Pancreas (tissue), 10 donors: ENCODE measurements around the gene NMRAL1. TPM values are rescaled to one million over a fixed set of nuclear protein-coding genes. Genes with fewer than 3 reads are reported as not detected.

Source experiments
- ATAC-seq, 4 donors: fragments of 200-7000 bp; cut with Tn5 transposase; one replicate each; pipeline versions ENCODE4 v1.8.0 to v1.9.1; 2020; ENCODE audit warnings: mild to moderate bottlenecking in 4 of 4, moderate library complexity in 4 of 4
- DNase-seq, 6 donors: peaks; one replicate each; pipeline ENCODE4 v3.0.0-alpha.2; 2020
- FAIRE-seq: peaks from 2 replicates; lab custom pipeline; 2012; peaks lifted over from hg19 to GRCh38; lab: Jason Lieb, UNC
- H3K27ac ChIP-seq, 4 donors: fragments of 200-600 bp; sonication (generic); 1 replicate in 3 of 4; 2 replicates in 1 of 4; pipeline versions ENCODE4 v1.5.0 to v1.8.0; 2020
- H3K27me3 ChIP-seq, 4 donors: fragments of 200-600 bp; one replicate each; pipeline ENCODE4 v1.8.0; 2021
- H3K36me3 ChIP-seq, 3 donors: fragments of 200-600 bp; sonication (generic) in 1 of 3; one replicate each; pipeline versions ENCODE4 v1.5.0 to v1.8.0; 2020 to 2021
- H3K4me1 ChIP-seq, 3 donors: fragments of 200-600 bp; one replicate each; pipeline ENCODE4 v1.8.0; 2021
- H3K4me3 ChIP-seq, 4 donors: fragments of 200-600 bp; sonication (generic) in 2 of 4; one replicate each; pipeline versions ENCODE4 v1.5.0 to v1.8.0; 2020 to 2021
- H3K9me3 ChIP-seq, 4 donors: fragments of 200-600 bp; one replicate each; pipeline ENCODE4 v1.8.0; 2021
- CTCF ChIP-seq, 4 donors: fragments of 200-600 bp; sonication (generic) in 3 of 4; IDR thresholded peaks; one replicate each; pipeline versions ENCODE4 v1.5.0 to v1.8.0; 2021; ENCODE audit warnings: antibody characterized with exemption in 4 of 4
- whole genome bisulfite sequencing, 2 donors: extraction: QIAGEN DNeasy Blood & Tissue Kit; methylation state at CpG; one replicate each; pipeline ENCODE4 v1.1.7; 2013; 5-methylcytosine and 5-hydroxymethylcytosine counted together
- intact Hi-C, 3 donors: fragments of 100-400 bp; cut with DNase I; formaldehyde crosslinking; loops; one replicate each; pipeline versions ENCODE4 v1.11.1 to v1.14.2; 2022
- polyA plus RNA-seq, 2 donors: library from polyadenylated mRNA; stranded (reverse); fragments of 200-250 nt; gene quantifications; one replicate each; pipeline ENCODE4 v1.2.3, GENCODE V29; 2013
- total RNA-seq, 6 donors: library from RNA; stranded (reverse); fragmentation: NEBNext Ultra II Directional in 4 of 6; extraction: Animal tissue kit (Norgen Biotek cat#: 25700) in 4 of 6; gene quantifications; one replicate each; pipeline versions ENCODE4 v1.2.1 to v1.2.4, GENCODE V29; 2021 to 2023
- donor health status: healthy with polysubstance abuse.
- donor health status: DM: no; HTN: no; CAD: no; lungs with moderate emphysema.
- donor health status: DM: no; HTN: no; CAD: no.
- donor health status: control.
- donor health status: control.
- donor health status: Bipolar disorder and iron deficiency.
- donor health status: DM: yes; HTN: yes; CAD: no.
- donor health status: DM: no; HTN: no; CAD: no.
- donor health status: DM: no; HTN: no; CAD: no.
- donor health status: DM: yes; HTN: yes; CAD: no.

The NMRAL1 gene
- total and polyA plus RNA-seq, 8 donors = 21.9 to 84.7 (median 25.1) TPM

- whole genome bisulfite sequencing, 2 donors = 24 to 40% methylated on average over 3 of the region's 3 CpGs
- no peaks in the 10 kb centered on the region for H3K9me3 ChIP-seq
- intact Hi-C loops = no loop called here
- no peak overlapping the region for H3K4me3 ChIP-seq
- TF ChIP-seq CTCF (IDR thresholded peaks at IDR 0.05) = no peak
- H3K36me3 ChIP-seq = no peaks in the 10 kb centered on the region
- ATAC-seq (peak; percentile 69 to 85 (median 72)), DNase-seq (no peak), FAIRE-seq (no peak)
- H3K4me1 ChIP-seq = peaks cover 20 to 36% (median 24%) of the 10 kb centered on the region in 3 donors
- peak overlapping the region; percentile 36 to 89 (median 69) for H3K27ac ChIP-seq
- no peaks in the 10 kb centered on the region for H3K27me3 ChIP-seq
These were observed 25.8 kb upstream of the NMRAL1 start for GRCh38 chr16:4500272-4500671.

DNA sequence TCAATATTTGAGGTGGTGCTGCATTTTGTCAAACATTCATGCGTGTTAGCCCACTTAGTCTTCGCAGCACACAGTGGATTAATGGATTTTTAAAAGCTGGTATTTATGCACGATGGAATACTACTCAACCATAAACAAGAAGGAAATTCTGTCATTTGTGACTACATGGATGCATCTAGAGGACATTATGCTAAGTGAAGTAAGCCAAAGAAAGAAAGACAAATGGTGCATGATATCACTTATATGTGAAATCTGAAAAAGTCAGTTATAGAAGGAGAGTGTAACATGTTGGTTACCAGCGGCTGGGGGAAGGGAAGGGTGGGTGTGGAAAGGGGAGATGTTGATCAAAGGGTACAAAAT is 24.8 kb upstream of the NMRAL1 start:
- ATAC-seq (no peak), DNase-seq (no peak), FAIRE-seq (no peak)
- no peaks in the 10 kb centered on the region for H3K36me3 ChIP-seq
- H3K27me3 ChIP-seq = no peaks in the 10 kb centered on the region
- intact Hi-C loops = no loop called here
- H3K27ac ChIP-seq = no peak overlapping the region
- no peak overlapping the region for H3K4me3 ChIP-seq
- H3K9me3 ChIP-seq = no peaks in the 10 kb centered on the region
- H3K4me1 ChIP-seq = peaks cover 20 to 36% (median 24%) of the 10 kb centered on the region in 3 donors
- WGBS, 2 donors = 87 to 91% methylated on average over 4 of the region's 4 CpGs
- no peak for TF ChIP-seq CTCF (IDR thresholded peaks at IDR 0.05)

DNA sequence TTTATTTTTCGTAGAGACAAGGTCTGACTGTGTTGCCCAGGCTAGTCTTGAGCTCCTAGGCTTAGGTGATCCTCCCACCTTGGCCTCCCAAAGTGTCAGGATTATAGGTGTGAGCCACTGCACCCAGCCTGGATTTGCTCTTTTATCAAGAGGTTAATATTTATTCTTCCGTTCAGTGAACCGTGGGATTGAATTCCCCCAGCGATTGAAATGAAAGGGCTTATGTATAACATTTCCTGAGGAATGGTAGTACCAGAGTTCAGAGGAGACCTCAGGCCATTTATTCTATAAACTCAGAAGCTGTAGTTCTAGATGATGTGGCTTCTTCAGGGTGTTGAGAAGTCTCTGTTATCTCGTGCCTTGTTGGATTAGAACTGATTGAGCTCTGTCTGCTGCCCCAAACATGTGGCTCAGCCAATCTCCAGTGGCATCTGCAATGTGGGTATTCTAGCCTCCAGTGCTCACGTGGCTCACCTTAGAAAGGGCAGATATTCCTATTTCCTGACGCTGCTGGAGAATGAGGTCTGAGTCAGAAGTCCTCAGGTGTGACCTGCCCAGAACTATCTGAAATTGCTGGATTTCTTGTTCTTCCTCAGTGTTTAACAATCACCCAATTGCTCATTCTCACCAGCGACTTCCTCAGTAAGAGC is 24.2 kb upstream of the NMRAL1 start:
- H3K27me3 ChIP-seq = no peaks in the 10 kb centered on the region
- intact Hi-C loops = no loop called here
- peak overlapping the region in 3 of 4 donors; percentile 1 to 47 (median 22) for H3K27ac ChIP-seq
- H3K9me3 ChIP-seq = no peaks in the 10 kb centered on the region
- 42 to 45% methylated on average over 8 of the region's 8 CpGs for WGBS, 2 donors
- TF ChIP-seq CTCF (IDR thresholded peaks at IDR 0.05) = no peak
- H3K4me1 ChIP-seq = peaks cover 20 to 36% (median 24%) of the 10 kb centered on the region in 3 donors
- no peak for ATAC-seq
- no peak for DNase-seq
- FAIRE-seq = no peak
- H3K4me3 ChIP-seq = no peak overlapping the region
- H3K36me3 ChIP-seq = no peaks in the 10 kb centered on the region

GRCh38 chr16:4496305-4496704 is 21.9 kb upstream of the NMRAL1 start:
- FAIRE-seq (no peak), ATAC-seq (no peak), DNase-seq (no peak)
- H3K9me3 ChIP-seq = no peaks in the 10 kb centered on the region
- intact Hi-C loops = no loop called here
- H3K27me3 ChIP-seq = no peaks in the 10 kb centered on the region
- 86 to 89% methylated on average over 4 of the region's 4 CpGs for WGBS, 2 donors
- no peak overlapping the region for H3K4me3 ChIP-seq
- peaks cover 16 to 29% (median 19%) of the 10 kb centered on the region in 3 donors for H3K4me1 ChIP-seq
- no peak for TF ChIP-seq CTCF (IDR thresholded peaks at IDR 0.05)
- no peaks in the 10 kb centered on the region for H3K36me3 ChIP-seq
- H3K27ac ChIP-seq = no peak overlapping the region

DNA sequence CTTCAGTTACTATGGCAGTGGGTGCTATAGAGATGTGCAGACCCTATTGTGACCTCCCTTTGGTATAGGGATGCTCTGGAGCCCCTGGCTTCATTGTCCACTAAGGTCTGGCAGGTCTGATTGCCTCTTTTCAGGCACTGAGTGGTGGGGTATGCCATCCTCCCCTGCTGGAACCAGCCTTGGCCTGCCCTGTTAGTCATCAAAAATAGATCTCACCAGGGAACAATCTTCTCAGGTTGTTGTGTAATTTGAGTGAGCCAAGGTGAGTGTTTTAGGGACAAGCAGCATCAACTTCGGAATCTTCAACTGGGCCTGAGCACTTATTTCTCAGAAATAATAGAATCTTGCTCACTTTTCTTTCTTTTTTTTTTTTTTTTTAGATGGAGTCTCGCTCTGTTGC is 21.3 kb upstream of the NMRAL1 start:
- WGBS, 2 donors = 98 to 99% methylated on average over 2 of the region's 2 CpGs
- no peaks in the 10 kb centered on the region for H3K27me3 ChIP-seq
- no peak overlapping the region for H3K4me3 ChIP-seq

More for the DNA sequence above, 21.3 kb upstream of the NMRAL1 start:
- intact Hi-C loops = no loop called here
- DNase-seq (no peak), FAIRE-seq (no peak), ATAC-seq (no peak)
- no peaks in the 10 kb centered on the region for H3K36me3 ChIP-seq
- no peak overlapping the region for H3K27ac ChIP-seq
- H3K4me1 ChIP-seq = peaks cover 13 to 23% (median 13%) of the 10 kb centered on the region in 3 donors
- no peaks in the 10 kb centered on the region for H3K9me3 ChIP-seq
- no peak for TF ChIP-seq CTCF (IDR thresholded peaks at IDR 0.05)
